ENCODE data around the gene PPP3CA.

DNA sequence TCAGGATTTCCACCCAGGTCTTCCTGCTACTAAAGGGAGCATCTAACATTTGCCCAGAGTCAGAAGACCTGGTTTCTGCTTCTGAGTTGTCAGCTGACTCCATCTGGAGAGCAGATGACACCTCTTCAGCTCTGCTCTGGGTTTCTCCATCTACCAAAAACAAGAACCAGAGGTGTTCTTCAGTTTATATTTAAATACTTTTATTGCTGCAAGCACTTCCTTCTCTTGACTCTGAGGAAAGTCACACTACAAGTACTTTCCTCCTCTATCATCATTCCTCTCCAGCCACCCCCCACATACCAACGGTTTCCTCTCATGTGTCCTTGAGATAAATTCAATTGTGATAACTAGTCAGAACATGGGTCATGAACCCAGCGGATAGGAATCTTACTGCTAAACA lies 88.4 kb downstream of the PPP3CA start:
- TF ChIP-seq, protein P1, sequence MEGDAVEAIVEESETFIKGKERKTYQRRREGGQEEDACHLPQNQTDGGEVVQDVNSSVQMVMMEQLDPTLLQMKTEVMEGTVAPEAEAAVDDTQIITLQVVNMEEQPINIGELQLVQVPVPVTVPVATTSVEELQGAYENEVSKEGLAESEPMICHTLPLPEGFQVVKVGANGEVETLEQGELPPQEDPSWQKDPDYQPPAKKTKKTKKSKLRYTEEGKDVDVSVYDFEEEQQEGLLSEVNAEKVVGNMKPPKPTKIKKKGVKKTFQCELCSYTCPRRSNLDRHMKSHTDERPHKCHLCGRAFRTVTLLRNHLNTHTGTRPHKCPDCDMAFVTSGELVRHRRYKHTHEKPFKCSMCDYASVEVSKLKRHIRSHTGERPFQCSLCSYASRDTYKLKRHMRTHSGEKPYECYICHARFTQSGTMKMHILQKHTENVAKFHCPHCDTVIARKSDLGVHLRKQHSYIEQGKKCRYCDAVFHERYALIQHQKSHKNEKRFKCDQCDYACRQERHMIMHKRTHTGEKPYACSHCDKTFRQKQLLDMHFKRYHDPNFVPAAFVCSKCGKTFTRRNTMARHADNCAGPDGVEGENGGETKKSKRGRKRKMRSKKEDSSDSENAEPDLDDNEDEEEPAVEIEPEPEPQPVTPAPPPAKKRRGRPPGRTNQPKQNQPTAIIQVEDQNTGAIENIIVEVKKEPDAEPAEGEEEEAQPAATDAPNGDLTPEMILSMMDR (conservative IDR thresholded peaks at IDR 0.05 in 1 of 2, IDR thresholded peaks at IDR 0.05 in 1 of 2; ENCODE audit: low read depth in 1 of 2, low read length in 2 of 2), result no peak
- TF ChIP-seq EZH2 (IDR thresholded peaks at IDR 0.05; ENCODE audit: low read length, missing control alignments), result no peak
